Activated CD4-positive, alpha-beta T cell treated with anti-CD3 and anti-CD28 coated beads for 4 hours (primary cell): ENCODE data around the gene PSME1.
A peak's percentile ranks its signal among the peaks of the same experiment; 100 is the strongest.
"Not testable (repeated sequence)": the region's sequence is repeated elsewhere in the genome, so short reads cannot be mapped to it uniquely, and the experiment has no call there.

Experiments
- DNase-seq, 2 donors: peaks; one replicate each; pipeline ENCODE4 v3.0.0-alpha.2; 2020

PSME1 gene

DNA sequence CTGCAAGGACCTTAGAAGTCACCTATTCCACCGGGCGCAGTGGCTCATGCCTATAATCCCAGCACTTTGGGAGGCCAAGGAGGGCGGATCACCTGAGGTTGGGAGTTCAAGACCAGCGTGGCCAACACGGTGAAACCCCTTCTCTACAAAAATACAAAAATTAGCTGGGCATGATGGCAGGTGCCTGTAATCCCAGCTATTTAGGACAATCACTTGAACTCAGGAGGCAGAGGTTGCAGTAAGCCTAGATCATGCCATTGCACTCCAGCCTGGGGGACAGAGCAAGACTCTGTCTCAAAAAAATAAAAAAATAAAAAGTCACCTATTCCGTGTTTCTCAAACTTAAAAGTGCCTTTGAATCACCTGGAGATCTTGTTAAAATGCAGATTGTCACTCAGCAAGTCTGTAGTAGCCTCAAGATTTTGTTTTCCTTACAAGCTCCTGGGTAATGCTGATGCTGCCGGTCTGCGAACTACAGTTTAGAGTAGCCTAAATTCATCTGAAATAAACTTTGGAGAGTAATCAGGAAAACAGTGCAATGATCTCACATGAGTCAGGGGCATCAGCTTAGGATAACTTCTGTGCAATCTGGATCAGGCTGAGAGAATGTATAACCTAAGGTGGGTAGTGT is 30.3 kb upstream of the PSME1 start:
- DNase-seq = not testable (repeated sequence)

DNA sequence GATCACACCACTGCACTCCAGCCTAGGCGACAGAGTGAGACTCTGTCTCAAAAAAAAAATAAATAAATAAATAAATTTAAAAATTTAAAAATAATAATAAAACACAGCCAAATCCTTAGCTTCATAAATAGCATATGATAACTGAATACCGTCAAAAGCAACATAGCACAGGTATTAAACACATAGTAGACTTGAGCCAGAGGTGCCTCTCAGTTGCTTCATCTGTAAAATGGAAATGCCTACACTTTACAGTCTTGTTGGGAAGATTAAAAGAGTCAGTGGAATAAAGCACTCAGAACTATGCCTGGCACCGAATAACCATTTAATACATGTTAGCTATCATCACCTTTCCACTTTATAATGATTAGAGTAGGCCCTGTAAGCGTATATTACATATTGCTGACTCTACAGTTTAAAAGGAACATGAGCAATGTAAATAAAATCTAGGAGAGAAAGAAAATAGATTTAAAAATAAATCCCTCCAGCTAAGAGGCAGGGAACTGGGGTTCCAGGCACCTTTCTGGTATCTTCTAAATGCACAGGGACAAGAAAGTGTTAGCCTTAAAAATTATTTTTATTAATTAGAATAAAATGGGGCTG is 29.2 kb upstream of the PSME1 start:
- no peak for DNase-seq

GRCh38 chr14:24108336-24108874 is 27.6 kb upstream of the PSME1 start:
- DNase-seq = no peak

DNA sequence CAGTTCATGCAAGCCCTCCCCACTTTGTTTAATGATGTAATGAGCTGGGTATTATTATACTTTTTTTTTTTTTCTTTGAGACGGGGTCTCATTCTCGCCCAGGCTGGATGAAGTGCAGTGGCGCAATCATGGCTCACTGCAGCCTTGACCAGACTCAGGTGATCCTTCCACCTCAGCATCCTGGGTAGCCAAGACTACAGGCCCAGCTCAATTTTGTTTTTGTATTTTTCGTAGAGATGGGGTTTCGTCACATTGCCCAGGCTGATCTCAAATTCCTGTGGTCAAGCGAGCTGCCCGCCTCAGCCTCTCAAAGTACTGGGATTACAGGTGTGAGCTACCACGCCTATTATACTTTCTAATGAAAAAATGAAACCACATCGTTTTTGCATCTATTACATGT is 25.9 kb upstream of the PSME1 start:
- DNase-seq = no peak

DNA sequence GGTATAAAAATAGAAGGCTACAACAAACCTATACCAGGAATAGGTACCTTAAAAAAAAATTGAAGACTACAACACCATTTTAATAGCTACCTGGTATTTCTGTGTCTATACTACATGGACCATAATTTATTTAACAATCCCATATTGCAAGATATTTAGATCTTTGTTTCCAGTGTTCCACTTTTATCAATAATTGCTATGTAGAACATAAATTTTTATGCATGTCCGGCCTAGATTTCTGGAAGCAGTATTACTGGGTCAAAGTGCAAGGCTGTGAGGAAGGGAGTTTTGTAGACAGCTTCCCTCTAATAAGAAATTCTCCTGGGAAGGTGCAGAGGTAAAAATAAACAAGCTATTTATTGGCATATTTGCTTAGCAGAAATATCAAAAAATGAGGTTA is 25.5 kb upstream of the PSME1 start:
- DNase-seq = no peak

- no peak for DNase-seq
Measured at GRCh38 chr14:24113379-24113800, 22.6 kb upstream of the PSME1 start.

DNA sequence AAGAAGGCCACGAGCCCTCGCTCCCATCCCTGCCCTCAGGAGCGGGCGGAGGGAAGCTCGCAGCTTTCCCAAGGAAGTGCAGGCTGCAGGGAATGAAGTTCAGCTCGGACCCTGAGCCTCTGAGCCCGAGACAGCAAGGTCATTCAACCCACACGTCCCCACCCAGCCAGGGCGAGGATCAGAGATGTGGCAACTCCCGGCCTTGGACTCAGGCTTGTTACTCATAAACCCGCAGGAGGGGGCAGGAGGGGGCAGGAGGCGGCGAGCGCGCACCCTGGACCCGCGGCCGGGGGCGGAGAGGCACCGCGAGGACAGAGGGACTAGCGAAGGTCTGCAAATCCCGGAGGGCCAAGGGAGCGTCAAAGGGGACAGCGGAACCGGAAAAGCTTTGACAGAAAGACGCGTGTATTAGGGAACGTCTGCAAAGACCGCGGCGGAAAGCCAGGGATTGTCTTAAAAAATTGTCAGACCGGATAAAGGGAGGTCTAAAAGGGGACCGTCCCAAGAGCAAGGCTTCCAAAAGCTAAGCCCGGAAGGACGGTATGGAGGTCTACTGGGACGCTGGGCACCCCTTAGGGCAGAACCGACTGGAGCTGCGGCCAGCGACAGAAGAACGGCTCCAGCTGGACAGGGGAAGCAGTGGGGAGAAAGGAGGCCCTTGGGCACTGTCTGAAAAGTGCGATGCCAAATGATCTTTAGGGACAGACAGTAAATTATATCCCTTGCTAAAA is 22.0 kb upstream of the PSME1 start:
- DNase-seq = peak; percentile 65 to 73

- peak; percentile 99 for DNase-seq
Measured at GRCh38 chr14:24114532-24115421, 21.2 kb upstream of the PSME1 start, which contains the start of the genes DCAF11 and NRL. DCAF11 (plus strand) TSS chr14:24114777; CDS start chr14:24115595, 818 bp downstream. NRL (minus strand) TSS chr14:24114949; CDS start chr14:24082848, 32,101 bp downstream.

DNA sequence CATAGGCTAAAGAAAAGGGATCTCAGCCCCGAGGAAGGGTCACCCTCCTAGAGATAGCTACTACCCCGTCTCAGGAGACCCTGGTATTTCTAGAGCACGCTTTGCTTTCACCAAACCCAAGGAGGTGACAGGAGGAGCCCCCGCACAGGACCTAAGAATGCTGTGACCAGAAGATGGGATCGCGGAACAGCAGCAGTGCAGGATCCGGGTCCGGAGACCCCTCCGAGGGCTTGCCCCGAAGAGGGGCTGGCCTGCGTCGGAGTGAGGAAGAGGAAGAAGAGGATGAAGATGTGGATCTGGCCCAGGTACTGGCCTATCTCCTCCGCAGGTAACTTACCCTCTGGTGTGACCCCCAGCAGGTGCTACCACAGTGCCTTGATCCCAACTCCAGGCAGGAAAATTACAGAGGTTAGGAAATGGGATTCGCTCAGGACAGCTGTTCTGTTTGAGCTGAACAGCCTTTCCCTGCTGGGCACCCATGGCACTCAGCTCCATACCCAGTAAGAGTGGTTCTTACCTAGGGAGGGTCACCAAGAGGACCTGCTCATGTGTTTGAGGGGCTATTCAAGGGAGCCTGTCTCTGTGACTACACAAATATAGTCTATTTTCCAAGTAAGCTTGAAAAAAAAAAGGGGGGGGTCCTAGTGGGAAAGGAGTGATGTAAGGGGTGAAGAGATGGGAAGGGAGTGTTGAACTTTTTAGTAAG is 20.4 kb upstream of the PSME1 start:
- DNase-seq = no peak

DNA sequence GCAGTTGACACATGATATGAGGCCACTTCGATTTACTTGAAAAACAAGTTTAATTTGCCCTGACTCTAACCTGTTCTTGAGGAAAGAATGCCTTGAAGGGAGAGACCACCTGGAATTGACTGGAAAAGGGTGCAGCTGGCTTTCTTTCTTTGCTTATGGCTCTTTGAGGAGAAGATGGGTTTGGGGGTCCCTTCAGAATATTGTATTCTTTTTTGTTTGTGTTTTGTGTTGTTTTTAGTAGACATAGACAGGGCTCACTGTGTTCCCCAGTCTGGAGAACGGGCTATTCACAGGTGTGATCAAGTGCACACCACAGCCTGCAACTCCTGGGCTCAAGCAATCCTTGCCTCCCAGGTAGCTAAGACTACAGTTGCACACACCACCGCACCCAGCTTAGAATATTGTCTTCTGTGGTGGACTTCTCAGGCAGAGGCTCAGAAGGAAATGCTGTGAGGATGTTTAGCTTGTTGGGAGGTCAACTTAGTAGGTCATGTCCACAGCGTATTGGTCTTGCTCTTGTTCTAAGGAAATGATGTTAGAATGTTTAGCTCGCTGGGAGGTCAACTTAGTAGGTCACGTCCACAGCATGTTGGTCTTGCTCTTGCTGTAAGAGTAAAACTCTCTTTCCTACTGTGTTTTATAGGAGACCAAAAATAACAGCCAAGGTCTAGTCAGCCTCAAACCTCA is 19.7 kb upstream of the PSME1 start:
- no peak for DNase-seq

DNA sequence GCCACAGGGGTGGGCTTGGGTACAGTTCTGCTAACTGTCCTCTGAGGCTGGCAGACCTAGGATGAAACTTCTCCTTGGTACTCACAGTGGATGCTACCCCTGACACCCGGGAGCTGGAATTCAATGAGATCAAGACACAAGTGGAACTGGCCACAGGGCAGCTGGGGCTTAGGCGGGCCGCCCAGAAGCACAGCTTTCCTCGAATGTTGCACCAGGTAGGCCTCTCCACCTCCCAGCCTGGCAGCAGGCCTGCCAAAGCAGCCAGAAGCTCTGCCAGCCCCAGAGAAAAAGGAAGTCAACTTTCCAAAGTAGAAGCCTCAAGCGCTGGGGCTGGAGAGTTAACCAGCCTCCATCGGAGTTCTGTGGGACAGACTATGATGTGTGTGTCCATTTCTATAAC is 18.8 kb upstream of the PSME1 start:
- no peak for DNase-seq

- DNase-seq = no peak
Measured at GRCh38 chr14:24119691-24120090, 16.3 kb upstream of the PSME1 start.

- DNase-seq = no peak
Measured at GRCh38 chr14:24121210-24121609, 14.8 kb upstream of the PSME1 start.

DNA sequence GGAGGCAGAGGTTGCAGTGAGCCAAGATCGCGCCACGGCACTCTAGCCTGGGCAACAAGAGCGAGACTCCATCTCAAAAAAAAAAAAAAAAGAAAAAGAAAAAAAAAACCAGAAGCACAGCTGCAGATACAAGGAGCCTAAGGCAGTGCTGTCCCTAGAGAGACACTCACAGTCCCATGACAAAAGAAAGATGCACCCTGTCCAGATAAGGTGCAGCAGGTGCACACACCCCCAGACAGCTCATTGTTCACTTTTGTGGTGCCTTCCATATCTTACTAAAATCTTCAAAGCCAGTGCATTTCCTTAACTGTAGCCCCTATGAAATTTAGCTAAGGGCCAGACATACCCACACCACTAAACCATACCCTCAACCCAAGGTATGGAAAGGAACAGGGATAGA is 13.6 kb upstream of the PSME1 start:
- DNase-seq = no peak

DNA sequence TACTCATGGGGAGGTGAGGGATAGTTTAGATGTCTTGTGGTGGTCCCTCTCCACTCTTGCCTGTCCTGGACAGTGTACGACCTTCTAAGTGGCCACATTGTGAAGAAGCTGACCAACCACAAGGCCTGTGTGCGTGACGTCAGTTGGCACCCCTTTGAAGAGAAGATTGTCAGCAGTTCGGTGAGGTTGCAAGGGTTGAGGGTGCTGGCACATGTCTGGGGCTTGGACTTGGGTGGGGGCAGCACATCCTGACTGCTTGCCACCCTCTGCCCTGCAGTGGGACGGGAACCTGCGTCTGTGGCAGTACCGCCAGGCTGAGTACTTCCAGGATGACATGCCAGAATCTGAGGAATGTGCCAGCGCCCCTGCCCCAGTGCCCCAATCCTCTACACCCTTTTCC is 13.1 kb upstream of the PSME1 start:
- no peak for DNase-seq

- no peak for DNase-seq
Measured at GRCh38 chr14:24123424-24124417, 12.3 kb upstream of the PSME1 start.

DNA sequence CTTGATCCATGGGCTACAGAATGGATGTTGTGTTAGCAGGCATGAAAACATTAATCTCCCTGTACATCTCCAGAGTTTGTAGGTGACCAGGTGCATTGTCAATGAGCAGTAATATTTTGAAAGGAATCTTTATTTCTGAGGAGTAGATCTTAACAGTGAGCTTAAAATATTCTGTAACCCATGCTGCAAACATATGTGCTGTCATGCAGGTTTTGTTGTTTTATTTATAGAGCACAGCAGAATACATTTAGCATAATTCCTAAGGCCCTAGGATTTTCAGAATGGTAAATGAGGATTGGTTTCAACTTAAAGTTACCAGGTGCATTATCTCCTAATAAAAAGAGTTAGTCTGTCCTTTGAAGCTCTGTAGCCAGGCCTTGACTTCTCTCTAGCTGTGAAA is 9.1 kb upstream of the PSME1 start:
- DNase-seq = no peak

GRCh38 chr14:24127673-24128072 is 8.3 kb upstream of the PSME1 start:
- DNase-seq = no peak

DNA sequence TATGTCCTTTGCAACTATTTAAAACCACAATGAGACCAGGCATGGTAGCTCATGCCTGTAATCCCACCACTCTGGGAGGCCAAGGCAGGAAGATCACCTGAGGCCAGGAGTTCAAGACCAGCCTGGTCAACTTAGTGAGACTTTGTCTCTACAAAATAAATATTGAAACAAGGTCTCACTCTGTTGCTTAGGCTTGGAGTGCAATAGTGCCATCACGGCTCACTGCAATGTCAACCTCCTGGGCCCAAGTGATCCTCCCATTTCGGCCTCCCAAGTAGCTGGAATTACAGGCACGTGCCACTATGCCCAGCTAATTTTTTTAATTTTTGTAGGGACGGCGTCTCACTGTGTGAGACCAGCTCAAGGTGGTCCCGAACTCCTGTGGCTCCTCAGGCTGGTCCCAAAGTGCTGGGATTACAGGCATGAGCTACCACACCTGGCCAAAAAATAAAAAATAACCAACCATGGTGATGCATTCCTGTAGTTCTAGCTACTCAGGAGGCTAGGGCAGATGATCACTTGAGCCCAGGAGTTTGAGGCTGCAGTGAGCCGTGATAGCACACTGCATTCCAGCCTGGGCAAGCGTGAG is 6.5 kb upstream of the PSME1 start:
- DNase-seq = no peak

GRCh38 chr14:24130380-24130716 is 5.6 kb upstream of the PSME1 start, which contains the start of gene FITM1:
FITM1 (plus strand) TSS chr14:24130659; CDS start chr14:24131564, 905 bp downstream.
- DNase-seq = no peak
